PC-9 (cell line): ENCODE results near the gene KASH5.

Experiments used
- CTCF ChIP-seq: fragments of 200-600 bp; sonication (generic); conservative IDR thresholded peaks from 2 replicates; pipeline ENCODE4 v1.6.1; 2017; ENCODE audit warnings: mixed run types, antibody characterized with exemption, mild to moderate bottlenecking, moderate library complexity
- EZH2 ChIP-seq: fragments of 200-600 bp; sonication (generic); IDR thresholded peaks from 2 replicates; pipeline ENCODE4 v1.8.0; 2017; ENCODE audit warnings: antibody characterized with exemption, low read depth

- TF ChIP-seq CTCF (no peak), EZH2 (no peak)
Observed at GRCh38 chr19:49427339-49427738, 39.3 kb downstream of the KASH5 start.
